GM21423 (cell line): Measurements from ENCODE around the gene CDC42BPB.

Source experiments
- ATAC-seq: cut with Tn5 transposase; IDR thresholded peaks from one replicate; pipeline ENCODE4 v1.9.1; 2021; ENCODE audit warnings: mild to moderate bottlenecking, moderate library complexity; ENCODE audit not compliant: unreplicated experiment

The CDC42BPB gene

DNA sequence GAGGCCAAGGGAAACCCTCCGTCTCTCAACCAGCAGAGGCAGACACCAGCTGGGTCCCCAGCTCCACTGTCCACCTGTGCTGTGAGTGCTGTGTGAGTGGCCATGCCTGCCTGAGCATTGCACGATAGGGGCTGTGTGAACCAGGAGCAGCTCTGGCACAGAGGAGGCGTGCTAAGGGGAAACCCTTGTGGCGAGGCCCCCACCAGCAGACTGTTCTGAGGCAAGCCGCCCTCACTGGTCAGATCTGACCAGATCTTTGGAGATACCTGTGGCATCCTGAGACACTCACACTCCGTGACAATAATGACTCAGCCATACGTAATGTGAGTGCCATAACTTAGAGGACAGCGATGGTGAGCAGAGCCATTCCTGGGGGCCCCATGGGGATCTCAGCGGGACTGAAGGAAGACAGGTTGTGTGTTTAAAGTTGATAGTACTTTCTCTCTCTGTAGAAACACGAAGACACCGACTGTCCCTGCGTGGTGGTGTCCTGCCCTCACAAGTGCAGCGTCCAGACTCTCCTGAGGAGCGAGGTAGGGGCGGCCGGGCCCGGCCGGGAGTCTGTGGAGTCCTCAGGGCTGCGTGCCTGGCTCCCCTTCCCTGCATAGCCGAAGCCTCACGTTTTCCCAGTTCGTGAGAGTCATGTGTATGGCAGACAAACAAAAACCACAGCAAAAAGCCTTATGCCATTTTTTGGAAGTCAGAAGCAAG lies 171.5 kb downstream of the CDC42BPB start:
- no peak for ATAC-seq

DNA sequence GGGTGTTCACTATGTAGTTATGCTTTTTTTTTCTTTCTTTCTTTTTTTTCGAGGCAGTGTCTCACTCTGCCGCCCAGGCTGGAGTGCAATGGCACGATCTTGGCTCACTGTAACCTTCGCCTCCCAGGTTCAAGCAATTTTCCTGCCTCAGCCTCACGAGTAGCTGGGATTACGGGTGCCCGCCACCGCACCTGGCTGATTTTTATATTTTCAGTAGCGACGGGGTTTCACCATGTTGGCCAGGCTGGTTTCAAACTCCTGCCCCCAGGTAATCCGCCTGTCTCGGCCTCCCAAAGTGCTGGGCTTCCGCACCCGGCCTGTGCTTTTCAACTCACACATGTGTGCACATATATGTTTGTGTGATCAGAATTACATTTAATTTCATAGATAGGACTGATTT lies 173.8 kb downstream of the CDC42BPB start:
- no peak for ATAC-seq

DNA sequence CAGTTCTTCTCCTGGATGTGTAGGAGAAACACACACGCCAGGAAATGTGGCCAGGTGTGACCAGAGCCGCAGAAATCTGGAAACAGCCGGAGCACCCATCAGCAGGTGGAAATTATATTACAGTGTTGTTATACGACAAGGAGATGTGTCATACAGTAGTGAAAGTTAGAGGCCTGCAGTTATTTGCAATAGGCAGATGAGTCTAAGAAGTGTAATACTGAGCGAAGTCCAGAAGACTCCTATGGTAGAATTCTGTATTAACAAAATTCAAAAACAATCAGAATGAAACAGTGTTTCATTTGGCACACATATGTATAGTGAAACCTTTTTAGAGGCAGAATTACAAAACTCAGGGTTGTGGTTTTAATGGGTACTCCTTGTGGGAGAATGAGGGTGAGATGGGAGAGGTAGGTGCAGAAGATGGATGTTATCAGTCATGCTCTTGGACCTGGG lies 174.2 kb downstream of the CDC42BPB start:
- ATAC-seq, result no peak
